Measurements from ENCODE around the gene SMARCD1. TPM values are rescaled to one million over a fixed set of nuclear protein-coding genes. Genes with fewer than 3 reads are reported as not detected.

SMARCD1 gene
- total RNA-seq, 1 experiment from 2014 or later, result 152 TPM

- Histone ChIP-seq H3K4me1 (ENCODE audit: insufficient read depth, low read length, poor library complexity, severe bottlenecking) (peaks cover 21% of the 10 kb centered on the region), H3K27ac (ENCODE audit: low read depth, low read length, poor library complexity, severe bottlenecking) (peak overlapping the region; percentile 60), H3K27me3 (replicated peaks; ENCODE audit: insufficient read depth, low read depth, low read length, poor library complexity) (no peaks in the 10 kb centered on the region), H3K9me3 (ENCODE audit: low read depth, low read length, poor library complexity, severe bottlenecking) (no peaks in the 10 kb centered on the region), H3K36me3 (ENCODE audit: insufficient read depth, low read length, poor library complexity, severe bottlenecking) (no peaks in the 10 kb centered on the region), H3K4me3 (ENCODE audit: low read depth, low read length, poor library complexity, severe bottlenecking) (peak overlapping the region; percentile 26)
- POLR2A ChIA-PET (ENCODE audit: low non-redundant PET), result interaction anchor here (0.6 to 0.7 kb wide), 3 partner anchors 12 to 310 kb away, joined by 6 to 14 read pairs (median 8); partner anchors contain the start of gene CERS5
- CTCF ChIA-PET, result interaction anchor here (0.6 to 1.9 kb wide), 6 partner anchors 9 to 121 kb away, joined by 5 to 12 read pairs (median 8); no protein-coding TSS in a partner anchor
- DNase-seq (ENCODE audit: low spot score), result peak; percentile 90
- intact Hi-C loops (cut with micrococcal nuclease; ENCODE audit: unreplicated experiment), result no loop called here
- BruUV-seq (replicated peaks), result no TSS peak
- TF ChIP-seq CTCF (conservative IDR thresholded peaks at IDR 0.05; ENCODE audit: low read depth, low read length) (no peak), EZH2 (IDR thresholded peaks at IDR 0.05; ENCODE audit: borderline replicate concordance, low read depth, low read length, poor library complexity, severe bottlenecking) (no peak)
Measured at GRCh38 chr12:50050410-50051098, 34.6 kb upstream of the SMARCD1 start.

GRCh38 chr12:50051101-50051806 lies 33.9 kb upstream of the SMARCD1 start:
- ChIA-PET POLR2A (ENCODE audit: low non-redundant PET) (interaction anchor here (0.6 kb wide), 1 partner anchor 310 kb away, joined by 6 read pairs; no protein-coding TSS in a partner anchor), CTCF (interaction anchor here (0.6 to 1.9 kb wide), 5 partner anchors 12 to 120 kb away, joined by 5 to 12 read pairs (median 8); no protein-coding TSS in a partner anchor)
- intact Hi-C loops (cut with micrococcal nuclease; ENCODE audit: unreplicated experiment), result no loop called here
- Histone ChIP-seq H3K36me3 (ENCODE audit: insufficient read depth, low read length, poor library complexity, severe bottlenecking) (no peaks in the 10 kb centered on the region), H3K9me3 (ENCODE audit: low read depth, low read length, poor library complexity, severe bottlenecking) (no peaks in the 10 kb centered on the region), H3K4me1 (ENCODE audit: insufficient read depth, low read length, poor library complexity, severe bottlenecking) (peaks cover 27% of the 10 kb centered on the region), H3K27ac (ENCODE audit: low read depth, low read length, poor library complexity, severe bottlenecking) (peak overlapping the region; percentile 60), H3K27me3 (replicated peaks; ENCODE audit: insufficient read depth, low read depth, low read length, poor library complexity) (no peaks in the 10 kb centered on the region), H3K4me3 (ENCODE audit: low read depth, low read length, poor library complexity, severe bottlenecking) (no peak overlapping the region)
- BruUV-seq (replicated peaks), result no TSS peak
- DNase-seq (ENCODE audit: low spot score), result no peak
- TF ChIP-seq EZH2 (IDR thresholded peaks at IDR 0.05; ENCODE audit: borderline replicate concordance, low read depth, low read length, poor library complexity, severe bottlenecking) (no peak), CTCF (conservative IDR thresholded peaks at IDR 0.05; ENCODE audit: low read depth, low read length) (no peak)

GRCh38 chr12:50052544-50052943 lies 32.6 kb upstream of the SMARCD1 start:
- Histone ChIP-seq H3K9me3 (ENCODE audit: low read depth, low read length, poor library complexity, severe bottlenecking) (no peaks in the 10 kb centered on the region), H3K4me1 (ENCODE audit: insufficient read depth, low read length, poor library complexity, severe bottlenecking) (peaks cover 36% of the 10 kb centered on the region), H3K27me3 (replicated peaks; ENCODE audit: insufficient read depth, low read depth, low read length, poor library complexity) (peaks cover 4% of the 10 kb centered on the region), H3K4me3 (ENCODE audit: low read depth, low read length, poor library complexity, severe bottlenecking) (no peak overlapping the region), H3K36me3 (ENCODE audit: insufficient read depth, low read length, poor library complexity, severe bottlenecking) (no peaks in the 10 kb centered on the region), H3K27ac (ENCODE audit: low read depth, low read length, poor library complexity, severe bottlenecking) (no peak overlapping the region)
- no peak for TF ChIP-seq EZH2 (IDR thresholded peaks at IDR 0.05; ENCODE audit: borderline replicate concordance, low read depth, low read length, poor library complexity, severe bottlenecking)
- TF ChIP-seq CTCF (conservative IDR thresholded peaks at IDR 0.05; ENCODE audit: low read depth, low read length), result no peak
- no peak for DNase-seq (ENCODE audit: low spot score)
- CTCF ChIA-PET, result no interaction called here
- BruUV-seq (replicated peaks), result no TSS peak
- intact Hi-C loops (cut with micrococcal nuclease; ENCODE audit: unreplicated experiment), result no loop called here
- POLR2A ChIA-PET (ENCODE audit: low non-redundant PET), result no interaction called here

Data from A673 (cell line).